ENCODE measurements around the gene RAP1GAP.

Gene RAP1GAP

GRCh38 chr1:21596628-21597027, 72.5 kb downstream of the RAP1GAP start:
- FAIRE-seq (no peak), DNase-seq (ENCODE audit: insufficient read length, low spot score) (no peak)

- FAIRE-seq = no peak
- no peak for DNase-seq (ENCODE audit: insufficient read length, low spot score)
Measured at GRCh38 chr1:21596174-21596573, 73.0 kb downstream of the RAP1GAP start.

GRCh38 chr1:21594935-21595897, 73.9 kb downstream of the RAP1GAP start:
- FAIRE-seq = no peak
- peak; percentile 62 for DNase-seq (ENCODE audit: insufficient read length, low spot score)

- DNase-seq (ENCODE audit: insufficient read length, low spot score) (no peak), FAIRE-seq (no peak)
Measured at GRCh38 chr1:21594501-21594900, 74.7 kb downstream of the RAP1GAP start.

GRCh38 chr1:21593231-21593630, 75.9 kb downstream of the RAP1GAP start:
- no peak for DNase-seq (ENCODE audit: insufficient read length, low spot score)
- no peak for FAIRE-seq

GRCh38 chr1:21592086-21592865, 76.9 kb downstream of the RAP1GAP start:
- no peak for DNase-seq (ENCODE audit: insufficient read length, low spot score)
- FAIRE-seq = no peak

GRCh38 chr1:21590934-21591333, 78.2 kb downstream of the RAP1GAP start:
- no peak for FAIRE-seq
- no peak for DNase-seq (ENCODE audit: insufficient read length, low spot score)

GRCh38 chr1:21590126-21590880, 78.9 kb downstream of the RAP1GAP start:
- FAIRE-seq = no peak
- no peak for DNase-seq (ENCODE audit: insufficient read length, low spot score)

- DNase-seq (ENCODE audit: insufficient read length, low spot score) (no peak), FAIRE-seq (no peak)
Measured at GRCh38 chr1:21589618-21590017, 79.5 kb downstream of the RAP1GAP start.

GRCh38 chr1:21587602-21587953, 81.6 kb downstream of the RAP1GAP start:
- no peak for FAIRE-seq
- no peak for DNase-seq (ENCODE audit: insufficient read length, low spot score)

- no peak for FAIRE-seq
- no peak for DNase-seq (ENCODE audit: insufficient read length, low spot score)
Measured at GRCh38 chr1:21586846-21587601, 82.1 kb downstream of the RAP1GAP start.

GRCh38 chr1:21586222-21586621, 82.9 kb downstream of the RAP1GAP start:
- no peak for FAIRE-seq

GRCh38 chr1:21585037-21585436, 84.1 kb downstream of the RAP1GAP start:
- FAIRE-seq = no peak

More at GRCh38 chr1:21586222-21586621, 82.9 kb downstream of the RAP1GAP start:
- no peak for DNase-seq (ENCODE audit: insufficient read length, low spot score)

GRCh38 chr1:21584096-21584495, 85.1 kb downstream of the RAP1GAP start:
- no peak for FAIRE-seq

More at GRCh38 chr1:21585037-21585436, 84.1 kb downstream of the RAP1GAP start:
- no peak for DNase-seq (ENCODE audit: insufficient read length, low spot score)

GRCh38 chr1:21579791-21580190, 89.4 kb downstream of the RAP1GAP start:
- FAIRE-seq (no peak), DNase-seq (ENCODE audit: insufficient read length, low spot score) (no peak)

More at GRCh38 chr1:21584096-21584495, 85.1 kb downstream of the RAP1GAP start:
- no peak for DNase-seq (ENCODE audit: insufficient read length, low spot score)

- DNase-seq (ENCODE audit: insufficient read length, low spot score) (no peak), FAIRE-seq (no peak)
Measured at GRCh38 chr1:21577933-21578332, 91.2 kb downstream of the RAP1GAP start.

- FAIRE-seq = no peak
- DNase-seq (ENCODE audit: insufficient read length, low spot score) = no peak
Measured at GRCh38 chr1:21577324-21577723, 91.8 kb downstream of the RAP1GAP start.

- DNase-seq (ENCODE audit: insufficient read length, low spot score) = no peak
- no peak for FAIRE-seq
Measured at GRCh38 chr1:21576798-21577187, 92.4 kb downstream of the RAP1GAP start.

GRCh38 chr1:21576031-21576797, 92.9 kb downstream of the RAP1GAP start:
- DNase-seq (ENCODE audit: insufficient read length, low spot score) (no peak), FAIRE-seq (no peak)
